Fibroblast of villous mesenchyme (primary cell): ENCODE measurements around the gene MEX3A. TPM values are rescaled to one million over a fixed set of nuclear protein-coding genes. Genes with fewer than 3 reads are reported as not detected.

Experiments used
- DNase-seq: peaks from one replicate; pipeline ENCODE4 v3.0.0-alpha.2; 2010; ENCODE audit warnings: low read depth
- H3K4me3 ChIP-seq: 2 replicates; pipeline ENCODE4 v1.5.1; 2011; ENCODE audit warnings: low read depth, mild to moderate bottlenecking, low read length
- total RNA-seq: library from RNA; depleted of rRNA; stranded (reverse); fragments of >200 nt; gene quantifications from 2 replicates; pipeline ENCODE4 v1.2.3, GENCODE V29; 2012
- TF ChIP-seq, protein P1 (sequence below): IDR thresholded peaks from 2 replicates; pipeline ENCODE4 v1.5.1; 2012; ENCODE audit warnings: low read depth, mild to moderate bottlenecking, low read length; ENCODE audit not compliant: insufficient read depth

Gene MEX3A
- total RNA-seq, 1 donor = 1.7 TPM

DNA sequence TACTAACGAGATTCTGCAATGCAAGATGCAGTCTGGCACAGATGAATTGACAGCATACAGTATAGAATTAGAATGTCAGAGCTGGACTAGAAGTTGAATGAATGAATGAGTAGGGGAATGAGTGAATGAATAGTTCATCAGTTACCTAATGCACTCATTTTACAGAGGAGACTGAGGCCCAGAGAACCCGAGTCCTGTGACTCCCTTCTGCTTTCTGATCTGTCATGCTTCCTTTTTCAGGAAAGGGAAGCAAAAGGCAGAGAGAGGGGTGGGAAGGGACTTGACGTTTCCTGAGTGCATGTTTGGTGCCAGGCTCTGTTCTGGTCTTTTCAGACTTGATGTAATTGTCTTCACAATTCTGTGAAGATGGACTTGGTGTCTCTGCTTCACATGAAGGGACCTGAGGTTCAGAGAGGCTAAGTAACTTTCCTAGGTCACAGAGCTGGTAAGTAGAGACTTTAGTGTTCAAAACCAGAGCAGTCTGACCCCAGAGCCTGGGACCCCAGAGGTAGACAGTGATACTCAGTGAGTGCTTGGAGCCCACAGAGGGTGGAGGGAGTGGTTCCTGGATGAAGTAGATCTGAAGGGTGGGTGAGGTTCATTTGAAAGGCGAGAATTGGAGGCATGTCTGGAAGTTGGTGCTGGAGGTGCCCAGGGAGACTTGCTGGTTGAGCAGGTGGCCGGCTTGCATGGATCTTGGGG is 8.0 kb upstream of the MEX3A start:
- TF ChIP-seq, protein P1, sequence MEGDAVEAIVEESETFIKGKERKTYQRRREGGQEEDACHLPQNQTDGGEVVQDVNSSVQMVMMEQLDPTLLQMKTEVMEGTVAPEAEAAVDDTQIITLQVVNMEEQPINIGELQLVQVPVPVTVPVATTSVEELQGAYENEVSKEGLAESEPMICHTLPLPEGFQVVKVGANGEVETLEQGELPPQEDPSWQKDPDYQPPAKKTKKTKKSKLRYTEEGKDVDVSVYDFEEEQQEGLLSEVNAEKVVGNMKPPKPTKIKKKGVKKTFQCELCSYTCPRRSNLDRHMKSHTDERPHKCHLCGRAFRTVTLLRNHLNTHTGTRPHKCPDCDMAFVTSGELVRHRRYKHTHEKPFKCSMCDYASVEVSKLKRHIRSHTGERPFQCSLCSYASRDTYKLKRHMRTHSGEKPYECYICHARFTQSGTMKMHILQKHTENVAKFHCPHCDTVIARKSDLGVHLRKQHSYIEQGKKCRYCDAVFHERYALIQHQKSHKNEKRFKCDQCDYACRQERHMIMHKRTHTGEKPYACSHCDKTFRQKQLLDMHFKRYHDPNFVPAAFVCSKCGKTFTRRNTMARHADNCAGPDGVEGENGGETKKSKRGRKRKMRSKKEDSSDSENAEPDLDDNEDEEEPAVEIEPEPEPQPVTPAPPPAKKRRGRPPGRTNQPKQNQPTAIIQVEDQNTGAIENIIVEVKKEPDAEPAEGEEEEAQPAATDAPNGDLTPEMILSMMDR = no peak
- no peak for DNase-seq
- no peak overlapping the region for H3K4me3 ChIP-seq

DNA sequence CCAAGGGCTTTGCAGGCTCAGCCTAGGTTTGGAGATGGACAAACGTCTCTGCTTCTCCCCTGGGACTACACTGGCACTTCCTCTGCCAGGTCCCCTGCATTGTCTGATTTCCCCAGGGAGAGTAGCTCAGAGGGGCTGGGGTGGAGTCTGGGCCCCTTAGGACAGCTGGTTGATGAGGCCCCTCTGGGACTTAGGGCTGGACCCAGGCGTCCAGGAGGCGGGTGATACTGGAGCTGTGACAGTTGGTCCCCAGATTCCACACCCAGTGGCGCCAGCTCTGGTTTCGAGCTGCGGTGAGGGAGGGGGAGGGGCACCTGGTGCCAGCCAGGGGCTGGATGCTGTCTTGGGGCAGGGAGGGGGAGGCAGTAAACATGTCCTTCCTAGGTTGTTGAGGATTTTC is 7.4 kb upstream of the MEX3A start:
- no peak overlapping the region for H3K4me3 ChIP-seq
- TF ChIP-seq, protein P1 = no peak
- no peak for DNase-seq

DNA sequence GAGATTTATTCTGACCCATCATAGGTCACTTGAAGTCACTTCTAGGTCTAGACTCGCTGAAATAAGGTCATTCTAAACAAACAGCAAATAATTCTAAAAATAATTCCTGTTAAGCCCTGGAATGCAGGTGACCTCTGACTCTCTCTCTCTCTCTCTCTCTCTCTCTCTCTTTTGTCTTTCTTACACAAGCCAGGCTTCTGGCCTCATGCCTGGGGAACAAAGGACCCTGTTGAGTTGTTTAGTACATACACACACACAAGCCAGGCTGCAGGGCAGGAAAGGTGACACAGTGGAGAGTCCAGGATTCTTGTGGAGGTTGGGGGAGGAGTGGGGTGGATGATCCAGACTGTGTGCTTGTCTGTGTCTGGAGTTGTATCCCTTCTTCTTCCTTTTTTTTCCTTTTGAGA is 4.0 kb upstream of the MEX3A start:
- peak; percentile 70 for DNase-seq
- H3K4me3 ChIP-seq = no peak overlapping the region
- TF ChIP-seq, protein P1 = no peak

DNA sequence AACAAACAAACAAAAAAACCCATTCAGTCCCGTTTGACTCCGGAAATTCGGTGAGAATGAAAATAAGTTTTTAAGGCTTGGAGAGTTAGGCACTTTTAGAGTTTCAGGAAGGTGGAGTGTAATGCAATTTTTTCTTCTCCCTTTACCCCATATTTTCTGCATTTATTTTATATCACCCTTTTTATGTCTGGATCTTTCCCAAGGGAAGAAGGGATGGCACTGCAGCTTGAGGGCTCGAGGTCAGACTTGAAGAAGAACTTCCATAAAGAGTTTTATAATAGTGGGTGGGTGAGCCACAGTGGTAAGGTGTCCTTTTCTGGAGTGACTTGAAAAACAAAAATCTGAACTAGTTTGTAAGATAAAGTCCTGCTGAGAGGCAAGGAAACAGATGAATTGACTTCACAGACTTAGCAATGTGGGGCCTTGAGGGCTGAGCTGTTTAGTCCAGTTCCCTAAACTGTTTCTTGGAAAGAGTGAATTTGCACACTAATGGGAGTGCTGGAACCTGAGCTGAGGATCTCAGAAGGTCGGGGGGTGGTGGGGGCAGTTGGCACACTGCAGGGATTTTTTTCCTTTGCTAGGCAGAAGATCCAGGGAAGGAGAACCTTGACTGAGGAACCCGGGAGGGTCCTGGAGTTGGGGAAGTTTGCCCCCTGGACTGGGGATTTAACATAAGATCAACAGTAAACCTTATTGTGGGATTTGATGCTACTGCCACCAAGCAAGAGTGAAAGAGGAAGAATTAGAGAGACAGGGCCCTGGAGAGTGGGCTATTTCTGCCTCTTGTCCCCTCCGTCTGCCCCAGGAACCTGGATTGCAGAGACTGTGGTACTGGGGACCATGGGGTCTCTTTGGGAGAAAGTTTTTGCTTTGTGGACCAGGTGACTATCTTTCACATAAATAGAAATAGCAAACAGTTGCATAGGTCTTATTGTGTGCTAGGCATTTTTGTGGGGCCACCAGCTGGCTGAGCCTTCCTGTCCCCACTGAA is 1.8 kb upstream of the MEX3A start:
- TF ChIP-seq, protein P1 = no peak
- H3K4me3 ChIP-seq = no peak overlapping the region
- no peak for DNase-seq

DNA sequence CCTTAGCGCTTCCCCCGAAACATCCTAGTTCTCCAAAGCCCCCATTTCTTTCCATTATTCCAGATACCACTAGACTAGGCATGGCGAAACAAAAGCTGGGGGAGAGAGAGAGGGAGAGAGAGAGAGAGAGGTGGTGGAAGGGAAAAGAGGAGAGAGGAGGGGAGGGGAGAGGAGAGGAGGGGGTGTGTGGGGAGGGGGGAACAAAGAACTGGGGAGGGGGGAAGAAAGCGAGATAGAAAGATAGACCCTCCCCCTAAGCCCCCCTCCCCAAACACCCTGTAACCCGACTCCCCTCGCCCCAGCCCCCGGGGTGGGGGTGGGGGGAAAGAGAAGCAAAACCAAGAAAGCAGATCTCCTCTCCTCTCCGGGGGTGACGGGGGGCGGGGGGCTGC is 352 bp downstream of the MEX3A start:
- TF ChIP-seq, protein P1 = no peak
- peak overlapping the region; percentile 88 for H3K4me3 ChIP-seq
- no peak for DNase-seq

DNA sequence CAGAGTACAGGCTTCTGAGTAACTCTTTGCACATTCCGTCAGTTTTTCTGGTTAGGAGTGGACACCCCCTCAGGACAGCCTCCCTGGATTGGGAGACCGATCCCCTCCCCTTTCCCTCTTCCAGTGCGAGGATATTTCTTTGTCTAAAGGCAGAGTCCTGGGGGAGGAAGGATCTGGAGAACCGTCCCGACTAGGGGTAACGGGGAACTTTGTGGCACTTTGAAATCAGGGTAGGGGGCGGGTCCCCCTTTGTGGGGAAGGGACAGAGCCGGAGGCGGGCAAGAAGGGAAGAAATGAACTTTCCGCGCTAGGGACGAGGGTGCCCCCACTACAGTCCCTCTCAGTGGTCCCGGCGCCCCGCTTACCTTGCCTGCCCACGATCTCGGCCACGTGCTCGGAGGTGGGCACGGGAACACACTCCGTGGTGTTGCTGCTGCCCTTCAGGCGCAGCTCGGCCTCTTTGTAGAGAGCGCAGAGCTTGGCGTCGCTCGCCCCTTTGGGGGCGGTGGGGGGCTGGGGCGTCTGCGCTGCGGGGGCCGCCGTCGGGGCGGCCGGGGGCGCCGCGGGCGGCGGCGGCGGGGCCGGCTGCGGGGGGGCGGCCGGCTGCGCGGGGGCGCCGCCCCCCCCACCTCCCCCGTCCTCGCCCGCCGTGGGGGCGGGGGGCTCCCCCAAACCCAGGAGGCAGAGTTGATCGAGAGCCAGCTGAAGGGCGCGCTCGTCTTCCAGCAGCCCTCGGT is 917 bp downstream of the MEX3A start:
- DNase-seq = no peak
- TF ChIP-seq, protein P1 = no peak
- peak overlapping the region; percentile 88 for H3K4me3 ChIP-seq
